ENCODE results near the gene ADAMTS2. TPM values are rescaled to one million over a fixed set of nuclear protein-coding genes. Genes with fewer than 3 reads are reported as not detected.

Gene ADAMTS2
- total and polyA plus RNA-seq, 2 of the 4 experiments (the other 2 are of a cell fraction), result 19.0 to 58.8 TPM

DNA sequence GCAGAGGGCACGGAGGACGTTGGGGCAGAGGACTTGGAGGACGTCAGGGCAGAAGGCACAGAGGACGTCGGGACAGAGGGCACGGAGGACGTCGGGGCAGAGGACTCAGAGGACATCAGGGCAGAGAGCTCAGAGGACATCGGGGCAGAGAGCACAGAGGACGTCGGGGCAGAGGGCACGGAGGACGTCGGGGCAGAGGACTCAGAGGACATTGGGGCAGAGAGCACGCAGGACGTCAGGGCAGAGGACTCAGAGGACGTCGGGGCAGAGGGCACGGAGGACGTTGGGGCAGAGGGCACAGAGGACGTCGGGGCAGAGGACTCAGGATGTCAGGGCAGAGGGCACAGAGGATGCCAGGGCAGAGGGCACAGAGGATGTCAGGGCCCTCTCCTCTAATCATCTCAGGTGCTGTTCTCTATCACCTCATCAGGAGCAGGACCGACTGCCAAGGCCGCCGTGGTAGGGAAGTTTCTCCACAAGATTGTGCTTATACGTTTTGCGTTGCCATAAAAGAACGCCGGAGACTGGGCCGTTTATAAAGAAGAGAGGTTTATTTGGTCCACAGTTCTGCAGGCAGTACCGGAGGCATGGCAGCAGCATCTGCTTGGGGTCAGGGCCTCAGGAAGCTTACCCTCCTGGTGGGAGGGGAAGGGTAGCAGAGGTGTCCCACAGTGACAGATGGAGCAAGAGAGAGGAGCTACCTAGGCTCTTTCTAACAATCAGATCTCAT lies 29.4 kb upstream of the ADAMTS2 start:
- Histone ChIP-seq H4K91ac (ENCODE audit: insufficient read depth, low read depth, low read length) (no peak overlapping the region), H2AFZ (replicated peaks; ENCODE audit: low read length, poor library complexity) (no peak overlapping the region), H3K4me1 (ENCODE audit: control insufficient read depth, insufficient read depth, low read length) (peaks cover 26% of the 10 kb centered on the region), H3K79me1 (ENCODE audit: low read depth in 1 of 2, low read length in 2 of 2) (peaks cover 4 to 18% of the 10 kb centered on the region in 2 experiments; a peak in 3 of 4 replicates), H3K23ac (ENCODE audit: low read depth, low read length) (no peak overlapping the region), H2BK120ac (ENCODE audit: low read depth, low read length) (no peak overlapping the region), H3K27ac (ENCODE audit: insufficient read depth, low read length) (no peak overlapping the region), H3K56ac (ENCODE audit: extremely low read depth, insufficient read depth, low read length) (0 out of 2 replicates have a peak overlapping the region, but pooled peaks have one; percentile 3), H3K14ac (replicated peaks; ENCODE audit: low read depth, low read length) (no peak overlapping the region), H3K4me3 (ENCODE audit: insufficient read depth, low read depth, low read length) (no peak overlapping the region), H2BK15ac (ENCODE audit: low read depth, low read length) (no peak overlapping the region), H4K8ac (ENCODE audit: low read depth in 2 of 2, low read length in 2 of 2) (no peak overlapping the region), H3K18ac (ENCODE audit: low read depth, low read length) (no peak overlapping the region), H3K36me3 (ENCODE audit: control insufficient read depth, insufficient read depth, low read length) (no peaks in the 10 kb centered on the region), H3K9me1 (ENCODE audit: insufficient read depth, low read length) (peaks cover 13% of the 10 kb centered on the region), H3K4ac (ENCODE audit: low read depth, low read length) (no peak overlapping the region), H2BK5ac (ENCODE audit: low read depth, low read length, poor library complexity, severe bottlenecking) (no peak overlapping the region), H3K9ac (ENCODE audit: low read depth, low read length) (no peak overlapping the region), H2AK5ac (ENCODE audit: low read depth, low read length) (0 out of 2 replicates have a peak overlapping the region, but pooled peaks have one; percentile 44), H2AK9ac (replicated peaks; ENCODE audit: low read depth, low read length, poor library complexity) (no peak overlapping the region), H4K20me1 (ENCODE audit: insufficient read depth, low read length) (no peaks in the 10 kb centered on the region), H3K27me3 (ENCODE audit: control insufficient read depth, insufficient read depth, low read length) (no peaks in the 10 kb centered on the region), H2BK20ac (ENCODE audit: low read depth, low read length) (no peak overlapping the region), H3K4me2 (ENCODE audit: low read depth, low read length) (no peak overlapping the region), H3K9me3 (ENCODE audit: control insufficient read depth, insufficient read depth, low read length) (no peaks in the 10 kb centered on the region), H4K5ac (ENCODE audit: low read depth, low read length) (no peak overlapping the region)
- 86% methylated on average over 16 of the region's 31 CpGs; no CpG with 5 or more reads in 1 of the 2 experiments for WGBS, 2 experiments (ENCODE audit: extremely low coverage in 2 of 2, insufficient read length in 1 of 2)
- CTCF ChIA-PET, result no interaction called here
- POLR2A ChIA-PET (ENCODE audit: unreplicated experiment), result no interaction called here
- DNase-seq, result no peak
- ATAC-seq (ENCODE audit: low read depth), result no peak
- dilution Hi-C loops (cut with HindIII; ENCODE audit: low sequenced_read_pairs, unreplicated experiment), result no loop called here
- intact Hi-C loops (cut with micrococcal nuclease), result no loop called here
- TF ChIP-seq MAZ (IDR thresholded peaks at IDR 0.05; ENCODE audit: borderline replicate concordance, low read depth, low read length) (no peak), MXI1 (IDR thresholded peaks at IDR 0.05; ENCODE audit: borderline replicate concordance, low read depth, low read length) (no peak), CHD1 (IDR thresholded peaks at IDR 0.05; ENCODE audit: low read depth, low read length) (no peak), FOS (IDR thresholded peaks at IDR 0.05; ENCODE audit: low read depth, low read length) (no peak)
- in situ Hi-C loops (cut with MboI; ENCODE audit: low sequenced_read_pairs), result no loop called here
- BruUV-seq (replicated peaks), result no TSS peak
